AG09319 (cell line): ENCODE measurements around the gene CXCL8.

Experiments
- DNase-seq: peaks from one replicate; pipeline ENCODE4 v3.0.0-alpha.2; 2010; ENCODE audit warnings: low read depth; ENCODE audit errors: extremely low read depth
- CTCF ChIP-seq: IDR thresholded peaks from 2 replicates; pipeline ENCODE4 v1.5.1; 2011; ENCODE audit warnings: low read depth, mild to moderate bottlenecking, inconsistent platforms, low read length, moderate library complexity

The CXCL8 gene

GRCh38 chr4:73734530-73735001 is 5.8 kb upstream of the CXCL8 start:
- DNase-seq: no peak
- no peak for TF ChIP-seq CTCF

DNA sequence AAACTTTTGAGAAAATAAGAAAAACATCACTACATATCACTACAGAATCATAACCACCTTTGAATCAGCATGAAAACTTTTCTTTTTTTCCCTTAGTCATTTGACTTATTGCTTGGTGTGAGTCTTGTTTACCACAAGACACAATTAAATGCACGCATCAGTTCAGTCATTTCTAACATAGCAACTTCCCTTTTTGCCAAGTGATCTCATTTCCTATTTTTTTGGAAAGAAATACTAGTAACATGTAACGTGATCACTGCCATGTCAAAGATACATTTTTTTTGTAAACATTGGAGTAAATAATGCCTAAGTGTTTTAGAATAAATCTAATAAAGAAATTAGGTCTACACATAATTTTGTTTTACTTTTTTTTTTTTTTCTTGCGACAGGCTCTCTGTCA is 5.1 kb upstream of the CXCL8 start:
- TF ChIP-seq CTCF: no peak
- no peak for DNase-seq

GRCh38 chr4:73741031-73741749 is 821 bp downstream of the CXCL8 start:
- no peak for DNase-seq
- TF ChIP-seq CTCF: no peak

- no peak for TF ChIP-seq CTCF
- no peak for DNase-seq
Measured at GRCh38 chr4:73741750-73742489, 1.6 kb downstream of the CXCL8 start.

DNA sequence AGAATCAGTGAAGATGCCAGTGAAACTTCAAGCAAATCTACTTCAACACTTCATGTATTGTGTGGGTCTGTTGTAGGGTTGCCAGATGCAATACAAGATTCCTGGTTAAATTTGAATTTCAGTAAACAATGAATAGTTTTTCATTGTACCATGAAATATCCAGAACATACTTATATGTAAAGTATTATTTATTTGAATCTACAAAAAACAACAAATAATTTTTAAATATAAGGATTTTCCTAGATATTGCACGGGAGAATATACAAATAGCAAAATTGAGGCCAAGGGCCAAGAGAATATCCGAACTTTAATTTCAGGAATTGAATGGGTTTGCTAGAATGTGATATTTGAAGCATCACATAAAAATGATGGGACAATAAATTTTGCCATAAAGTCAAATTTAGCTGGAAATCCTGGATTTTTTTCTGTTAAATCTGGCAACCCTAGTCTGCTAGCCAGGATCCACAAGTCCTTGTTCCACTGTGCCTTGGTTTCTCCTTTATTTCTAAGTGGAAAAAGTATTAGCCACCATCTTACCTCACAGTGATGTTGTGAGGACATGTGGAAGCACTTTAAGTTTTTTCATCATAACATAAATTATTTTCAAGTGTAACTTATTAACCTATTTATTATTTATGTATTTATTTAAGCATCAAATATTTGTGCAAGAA is 2.3 kb downstream of the CXCL8 start:
- no peak for TF ChIP-seq CTCF
- no peak for DNase-seq

DNA sequence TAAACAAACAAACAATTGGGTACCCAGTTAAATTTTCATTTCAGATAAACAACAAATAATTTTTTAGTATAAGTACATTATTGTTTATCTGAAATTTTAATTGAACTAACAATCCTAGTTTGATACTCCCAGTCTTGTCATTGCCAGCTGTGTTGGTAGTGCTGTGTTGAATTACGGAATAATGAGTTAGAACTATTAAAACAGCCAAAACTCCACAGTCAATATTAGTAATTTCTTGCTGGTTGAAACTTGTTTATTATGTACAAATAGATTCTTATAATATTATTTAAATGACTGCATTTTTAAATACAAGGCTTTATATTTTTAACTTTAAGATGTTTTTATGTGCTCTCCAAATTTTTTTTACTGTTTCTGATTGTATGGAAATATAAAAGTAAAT is 2.9 kb downstream of the CXCL8 start:
- no peak for DNase-seq
- no peak for TF ChIP-seq CTCF

GRCh38 chr4:73743795-73744194 is 3.4 kb downstream of the CXCL8 start:
- TF ChIP-seq CTCF: no peak
- DNase-seq: no peak
